Measurements from ENCODE around the gene PDZD2.

The PDZD2 gene

GRCh38 chr5:31861601-31862000, 222.7 kb downstream of the PDZD2 start:
- no peak overlapping the region for H3K4me3 ChIP-seq (ENCODE audit: low read depth, low read length)
- no peak for TF ChIP-seq CTCF (IDR thresholded peaks at IDR 0.05; ENCODE audit: low read depth, low read length)

GRCh38 chr5:31863991-31864411, 225.1 kb downstream of the PDZD2 start:
- no peak for TF ChIP-seq CTCF (IDR thresholded peaks at IDR 0.05; ENCODE audit: low read depth, low read length)
- H3K4me3 ChIP-seq (ENCODE audit: low read depth, low read length) = no peak overlapping the region

GRCh38 chr5:31866166-31866565, 227.2 kb downstream of the PDZD2 start:
- no peak overlapping the region for H3K4me3 ChIP-seq (ENCODE audit: low read depth, low read length)
- TF ChIP-seq CTCF (IDR thresholded peaks at IDR 0.05; ENCODE audit: low read depth, low read length) = no peak

- no peak overlapping the region for H3K4me3 ChIP-seq (ENCODE audit: low read depth, low read length)
- no peak for TF ChIP-seq CTCF (IDR thresholded peaks at IDR 0.05; ENCODE audit: low read depth, low read length)
Observed at GRCh38 chr5:31867219-31867618, 228.3 kb downstream of the PDZD2 start.

GRCh38 chr5:31880449-31880848, 241.5 kb downstream of the PDZD2 start:
- no peak overlapping the region for H3K4me3 ChIP-seq (ENCODE audit: low read depth, low read length)
- no peak for TF ChIP-seq CTCF (IDR thresholded peaks at IDR 0.05; ENCODE audit: low read depth, low read length)

- no peak for TF ChIP-seq CTCF (IDR thresholded peaks at IDR 0.05; ENCODE audit: low read depth, low read length)
Observed at GRCh38 chr5:31884896-31885295, 246.0 kb downstream of the PDZD2 start.

GRCh38 chr5:31886206-31886605, 247.3 kb downstream of the PDZD2 start:
- H3K4me3 ChIP-seq (ENCODE audit: low read depth, low read length) = no peak overlapping the region
- no peak for TF ChIP-seq CTCF (IDR thresholded peaks at IDR 0.05; ENCODE audit: low read depth, low read length)

More at GRCh38 chr5:31884896-31885295, 246.0 kb downstream of the PDZD2 start:
- H3K4me3 ChIP-seq (ENCODE audit: low read depth, low read length) = no peak overlapping the region

All from WI38 (cell line).